GM19467 (cell line): ENCODE data around the gene HIBADH.

ENCODE experiments used
- ATAC-seq: cut with Tn5 transposase; IDR thresholded peaks from one replicate; pipeline ENCODE4 v1.9.1; 2021; ENCODE audit warnings: mild to moderate bottlenecking, moderate library complexity; ENCODE audit not compliant: unreplicated experiment

Gene HIBADH

DNA sequence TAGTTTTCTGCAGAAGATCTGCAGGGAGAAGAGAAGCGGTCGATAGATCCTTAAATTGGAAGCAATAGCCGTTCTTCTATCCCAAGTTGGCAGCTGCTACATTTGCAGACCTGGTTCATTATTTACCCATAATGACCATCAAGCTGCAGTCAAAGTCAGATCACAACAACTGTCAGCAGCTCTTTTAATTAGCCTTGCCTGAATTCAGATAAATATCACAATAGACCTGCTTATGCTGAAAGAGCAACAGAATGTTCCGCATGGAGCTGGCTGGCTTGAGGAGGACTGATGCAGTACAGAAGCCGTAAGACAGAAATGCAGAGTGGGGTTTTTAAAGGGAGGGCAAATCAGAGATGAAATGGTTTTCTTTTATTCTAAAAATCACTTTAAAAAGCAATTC, 109.4 kb downstream of the HIBADH start:
- ATAC-seq: no peak

DNA sequence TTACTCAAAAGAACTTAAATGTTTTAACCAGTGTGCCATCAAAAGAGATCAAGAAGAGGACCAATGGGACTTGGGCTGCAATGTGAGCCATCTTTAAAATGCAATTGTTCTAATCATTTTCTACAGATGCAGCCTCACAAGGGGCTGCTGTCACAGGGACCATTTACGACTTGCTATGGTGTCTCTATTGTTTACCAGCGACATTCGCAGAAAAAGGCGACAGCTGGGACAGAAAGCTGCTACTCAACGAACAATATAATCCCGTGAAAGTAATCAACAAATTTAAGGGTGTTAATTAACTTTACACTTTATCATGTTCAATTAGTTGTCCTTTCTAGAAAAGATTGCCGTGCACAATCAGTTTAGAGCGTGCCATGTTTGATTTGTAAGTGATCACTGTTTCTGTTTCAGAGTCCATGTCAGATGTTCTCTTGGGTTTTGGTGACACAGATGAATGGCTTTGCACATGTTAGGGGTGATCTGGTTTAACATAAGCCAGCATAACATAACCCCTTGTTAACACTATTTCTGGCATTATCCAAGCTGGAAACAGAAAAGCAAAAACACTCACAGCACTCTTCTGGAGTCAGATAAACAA, 110.8 kb downstream of the HIBADH start:
- no peak for ATAC-seq

DNA sequence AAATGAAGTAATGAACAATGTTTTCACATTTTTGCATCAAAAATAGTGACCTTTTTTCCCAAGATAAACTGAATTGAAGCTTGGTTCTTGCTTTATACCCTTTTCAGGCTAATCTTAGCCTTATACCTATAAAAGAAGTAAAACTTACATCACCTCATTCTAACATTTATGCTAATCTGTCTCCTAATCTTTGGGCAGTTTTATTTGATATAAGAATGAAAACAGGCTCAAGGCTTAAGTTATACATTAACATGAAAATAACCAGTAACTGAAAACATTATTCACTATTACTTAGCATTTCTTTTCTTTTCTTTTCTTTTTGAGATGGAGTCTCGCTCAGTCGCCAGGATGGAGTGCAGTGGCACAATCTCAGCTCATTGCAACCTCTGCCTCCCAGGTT, 113.1 kb downstream of the HIBADH start:
- no peak for ATAC-seq

DNA sequence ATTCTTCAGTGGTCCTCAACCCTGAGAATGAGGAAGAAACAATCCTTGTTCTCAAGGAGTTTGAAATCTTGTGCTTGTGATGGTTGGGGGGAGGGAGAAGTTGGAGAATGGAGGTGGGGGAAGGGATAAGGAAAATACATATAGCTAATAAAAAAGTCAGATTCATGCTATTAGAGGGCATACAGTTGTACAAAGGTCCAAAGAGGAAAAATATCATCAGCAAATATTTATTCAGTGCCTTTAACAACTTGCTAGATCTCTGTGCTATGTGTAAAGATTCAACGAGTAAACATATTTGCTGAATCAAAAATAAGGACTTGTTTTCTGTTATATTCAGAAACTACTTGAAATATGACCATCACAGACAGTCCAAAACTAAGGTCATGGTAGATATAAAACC, 114.4 kb downstream of the HIBADH start:
- ATAC-seq: no peak

DNA sequence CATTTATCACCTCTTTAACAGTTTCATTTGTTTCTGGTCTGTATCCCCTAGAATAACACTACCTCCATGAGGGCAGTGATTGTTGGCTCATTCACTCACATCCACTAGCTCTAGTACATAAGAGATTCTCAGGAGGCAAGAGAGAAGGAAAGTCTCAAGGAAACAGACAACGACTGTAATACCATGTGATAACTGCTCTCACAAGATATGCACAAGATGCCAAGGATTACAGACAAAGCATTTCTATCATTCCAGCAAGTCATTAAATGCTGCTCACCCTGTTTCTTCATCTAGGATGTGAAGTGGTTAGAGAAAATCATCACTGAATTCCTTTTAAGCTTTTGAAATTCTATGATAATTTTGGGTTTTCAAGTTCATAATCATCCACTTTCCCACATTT, 115.3 kb downstream of the HIBADH start:
- ATAC-seq: no peak

DNA sequence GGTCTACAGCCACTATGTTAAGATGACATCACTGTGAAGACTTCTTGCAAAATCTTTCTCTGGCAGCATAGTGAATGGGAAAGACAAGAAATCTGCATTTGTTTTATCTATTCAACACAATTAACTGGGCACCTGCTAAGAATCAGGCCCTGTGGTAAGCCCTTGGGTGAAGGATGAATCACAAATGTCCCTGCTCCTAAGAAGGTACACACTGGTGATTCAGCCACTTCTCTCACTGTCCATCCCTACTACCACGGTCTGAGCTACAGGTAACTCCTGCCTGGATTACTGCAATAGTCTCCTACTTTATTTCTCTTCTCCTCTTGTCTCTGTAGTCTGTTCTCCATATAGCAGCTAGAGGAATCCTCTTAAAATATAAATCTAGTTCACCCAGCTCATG, 116.1 kb downstream of the HIBADH start:
- no peak for ATAC-seq

DNA sequence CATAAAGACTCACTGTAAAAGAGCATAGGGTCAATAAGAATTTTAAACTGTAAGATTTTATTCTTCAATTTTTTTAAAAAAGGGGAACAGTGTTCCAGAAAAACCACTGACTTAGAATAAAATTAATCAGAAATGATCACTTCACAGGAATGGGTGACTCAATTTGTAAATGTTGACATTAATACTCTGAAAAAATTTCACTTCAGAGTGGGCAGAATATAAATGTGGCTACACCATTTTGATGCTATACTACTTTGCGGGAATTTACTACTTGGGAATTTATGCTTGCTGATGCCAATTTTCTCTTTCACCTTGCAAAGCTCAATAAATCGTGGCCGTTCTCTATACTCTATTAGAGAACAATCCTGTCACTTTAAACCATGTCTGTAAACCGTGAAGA, 126.9 kb downstream of the HIBADH start:
- no peak for ATAC-seq

DNA sequence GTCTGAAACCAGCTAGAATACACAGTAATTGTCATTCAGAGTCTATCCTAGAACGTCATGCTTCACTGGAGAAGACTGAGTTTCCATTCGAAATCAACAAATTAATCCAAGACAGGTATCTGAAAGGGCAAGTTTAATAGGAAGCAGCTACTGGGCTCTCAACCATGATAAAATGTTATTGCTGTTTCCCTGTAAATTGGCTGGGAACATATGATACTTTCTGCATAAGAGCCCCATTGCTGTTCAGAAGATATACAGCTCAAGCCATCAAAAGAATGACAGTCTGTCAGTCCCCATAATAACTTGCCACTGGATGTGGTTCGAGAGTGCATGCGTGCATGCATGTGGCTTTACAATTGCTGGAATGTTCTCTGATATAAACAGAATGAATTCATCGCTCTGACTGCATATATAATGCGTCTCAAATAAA, 129.0 kb downstream of the HIBADH start:
- ATAC-seq: no peak

DNA sequence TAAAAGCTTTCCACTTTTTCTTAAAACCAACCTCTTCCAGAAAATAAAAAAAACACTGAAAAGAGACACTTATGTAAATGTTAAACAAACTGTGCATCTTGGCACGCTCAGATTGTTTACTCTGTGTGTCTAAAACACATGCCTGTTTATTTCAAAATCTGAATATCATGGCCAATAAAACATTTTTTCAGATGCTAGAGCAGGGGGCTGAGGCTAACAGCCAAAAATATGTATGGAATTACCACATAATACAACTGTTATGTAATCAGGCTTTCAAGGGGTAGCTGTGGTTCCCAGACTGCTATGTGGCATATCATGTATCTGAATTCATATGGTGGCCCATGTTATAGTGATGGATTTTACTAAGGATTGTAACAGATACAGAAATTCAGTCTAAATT, 130.4 kb downstream of the HIBADH start:
- no peak for ATAC-seq

DNA sequence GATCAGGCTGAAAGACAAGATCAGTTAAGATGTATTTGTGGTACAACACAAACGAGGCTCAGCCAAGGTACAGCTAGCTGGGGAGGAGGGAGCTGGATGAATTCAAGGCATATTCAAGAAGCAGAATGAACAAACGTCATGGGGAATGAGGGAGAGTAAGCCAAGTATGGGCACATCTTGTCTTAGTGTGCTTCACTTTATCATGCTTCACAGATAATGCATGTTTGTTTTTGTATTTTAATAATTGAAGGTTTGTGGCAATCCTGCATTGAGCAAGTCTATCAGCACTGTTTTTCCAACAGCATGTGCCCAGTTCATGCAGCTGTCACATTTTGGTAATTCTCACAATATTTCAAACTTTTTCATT, 135.4 kb downstream of the HIBADH start:
- no peak for ATAC-seq

DNA sequence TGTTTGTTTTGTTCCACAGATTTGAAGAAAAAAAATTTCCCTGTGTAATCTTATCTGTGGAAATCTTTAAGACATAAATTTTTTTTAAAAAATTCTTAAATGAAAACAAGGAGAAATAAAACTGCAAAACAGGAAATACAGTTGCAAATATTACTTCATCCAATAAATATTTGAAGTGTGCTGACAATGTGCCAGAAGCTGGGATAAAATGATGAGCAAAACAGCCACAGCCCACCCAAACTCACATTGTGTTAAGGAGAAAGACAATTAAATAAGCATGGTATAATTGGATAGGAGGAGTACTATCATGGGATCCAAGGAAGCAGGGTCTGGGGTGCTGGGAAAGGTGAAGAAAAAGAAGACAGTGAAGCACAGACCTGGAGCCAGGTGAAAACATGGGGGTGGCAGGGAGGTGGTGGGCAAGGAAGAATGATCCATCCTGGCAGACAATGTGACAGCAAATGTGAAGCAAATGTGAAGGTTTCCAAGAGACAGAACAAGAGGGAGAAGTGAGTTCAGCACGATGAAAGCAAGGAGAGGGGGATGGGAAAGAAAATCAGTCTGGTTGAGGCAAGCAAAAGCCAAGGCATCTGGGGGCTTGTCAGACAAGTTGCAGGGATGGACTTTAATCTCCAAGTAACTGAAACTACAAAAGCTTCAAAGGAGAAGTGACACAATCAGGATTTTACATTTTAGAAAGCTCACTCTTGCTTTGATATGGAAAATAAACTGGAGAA, 135.9 kb downstream of the HIBADH start:
- no peak for ATAC-seq

DNA sequence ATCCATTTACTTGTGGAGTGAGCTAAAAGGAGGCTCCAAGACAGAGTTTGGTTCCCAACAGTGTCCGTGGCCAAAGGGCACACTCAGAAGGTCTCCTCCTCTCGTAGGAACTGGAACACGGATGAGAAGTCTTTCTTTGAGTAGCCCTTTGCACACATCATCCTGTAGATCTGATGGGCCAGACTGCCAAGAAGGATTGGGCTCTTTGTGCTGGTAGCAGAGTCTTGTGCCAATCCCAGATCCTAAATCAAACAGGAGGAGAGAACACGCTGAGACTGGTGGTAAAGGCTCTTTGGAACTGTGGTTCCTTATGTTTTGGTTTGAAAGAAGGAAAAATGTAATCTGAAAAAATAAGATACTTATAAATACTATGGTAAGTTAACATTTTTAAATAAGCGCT, 136.6 kb downstream of the HIBADH start:
- ATAC-seq: no peak

DNA sequence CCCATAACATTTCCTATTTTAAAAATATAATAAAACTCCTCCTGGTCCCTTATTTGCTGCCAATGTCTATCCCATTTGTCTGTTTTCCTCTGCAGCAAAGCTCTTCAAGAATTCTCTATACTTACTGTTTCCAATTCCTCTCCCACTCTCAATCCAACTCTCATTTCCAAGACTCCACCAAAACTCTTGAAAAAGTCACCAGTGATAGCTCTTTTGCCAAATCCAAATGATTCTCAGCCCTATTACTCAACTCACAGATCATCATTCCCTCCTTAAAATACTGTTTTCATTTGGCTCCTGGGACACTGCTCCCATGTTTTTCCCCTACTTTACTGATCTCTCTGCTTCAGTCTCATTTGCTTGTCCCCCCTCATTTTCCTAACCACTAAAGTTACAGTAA, 139.4 kb downstream of the HIBADH start:
- no peak for ATAC-seq

DNA sequence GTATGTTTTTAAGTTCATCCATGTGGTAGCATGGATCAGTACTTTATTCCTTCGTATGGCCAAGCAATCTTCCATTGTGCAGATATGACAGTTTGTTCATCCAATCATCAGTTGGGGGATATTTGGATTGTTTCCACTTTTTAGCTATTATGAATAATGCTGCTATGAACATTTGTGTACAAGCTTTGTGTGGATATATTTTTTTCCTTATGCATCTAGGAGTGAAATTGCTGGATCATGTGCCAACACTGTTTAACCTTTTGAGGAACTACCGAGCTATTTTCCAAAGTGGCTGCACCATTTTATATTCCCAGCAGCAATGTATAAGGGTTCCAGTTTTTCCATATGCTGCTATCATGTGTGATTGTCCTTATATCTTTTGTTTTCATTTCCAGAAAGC, 140.1 kb downstream of the HIBADH start:
- ATAC-seq: no peak

DNA sequence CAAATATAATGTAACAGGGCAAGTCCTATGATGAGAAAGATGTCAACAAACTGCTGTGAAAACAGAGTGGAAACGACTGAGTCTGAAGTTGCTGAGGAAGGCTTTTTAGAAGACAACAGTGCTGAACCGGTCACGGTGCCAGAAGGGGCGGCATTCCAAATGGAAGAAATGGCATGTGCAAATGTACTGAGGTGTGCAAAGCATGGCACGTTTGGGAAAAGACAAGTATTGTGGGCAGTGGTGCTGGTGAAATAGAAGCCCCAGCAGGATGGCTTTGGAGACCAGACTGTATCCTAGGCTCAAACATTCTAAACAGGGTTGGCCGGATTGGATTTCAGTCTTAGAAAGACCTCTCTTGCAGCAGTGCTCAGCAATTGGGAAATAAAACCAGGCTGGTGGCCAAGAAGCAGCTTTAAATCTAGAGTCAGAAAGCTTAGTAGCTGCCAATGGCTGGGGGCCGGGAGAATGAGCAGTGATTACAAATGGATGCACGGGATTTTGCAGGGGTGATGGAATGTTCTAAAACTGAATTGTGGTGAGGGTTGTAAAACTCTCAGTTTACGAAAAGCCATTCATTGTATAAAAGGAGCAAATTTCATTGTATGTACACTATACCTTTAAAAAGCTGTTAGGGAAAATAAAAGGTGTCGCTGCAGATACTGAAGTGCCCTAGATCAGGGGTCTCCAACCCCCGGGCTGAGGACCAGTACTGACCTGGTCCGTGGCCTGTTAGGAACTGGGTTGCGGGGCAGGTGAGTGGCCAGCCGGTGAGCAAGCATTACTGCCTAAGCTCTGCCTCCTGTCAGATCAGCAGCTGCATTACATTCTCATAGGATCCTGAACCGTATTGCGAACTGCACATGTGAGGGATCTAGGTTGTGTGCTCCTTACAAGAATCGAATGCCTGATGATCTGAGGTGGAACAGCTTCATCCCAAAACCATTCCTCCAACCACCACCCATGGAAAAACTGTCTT, 141.6 kb downstream of the HIBADH start:
- ATAC-seq: no peak

DNA sequence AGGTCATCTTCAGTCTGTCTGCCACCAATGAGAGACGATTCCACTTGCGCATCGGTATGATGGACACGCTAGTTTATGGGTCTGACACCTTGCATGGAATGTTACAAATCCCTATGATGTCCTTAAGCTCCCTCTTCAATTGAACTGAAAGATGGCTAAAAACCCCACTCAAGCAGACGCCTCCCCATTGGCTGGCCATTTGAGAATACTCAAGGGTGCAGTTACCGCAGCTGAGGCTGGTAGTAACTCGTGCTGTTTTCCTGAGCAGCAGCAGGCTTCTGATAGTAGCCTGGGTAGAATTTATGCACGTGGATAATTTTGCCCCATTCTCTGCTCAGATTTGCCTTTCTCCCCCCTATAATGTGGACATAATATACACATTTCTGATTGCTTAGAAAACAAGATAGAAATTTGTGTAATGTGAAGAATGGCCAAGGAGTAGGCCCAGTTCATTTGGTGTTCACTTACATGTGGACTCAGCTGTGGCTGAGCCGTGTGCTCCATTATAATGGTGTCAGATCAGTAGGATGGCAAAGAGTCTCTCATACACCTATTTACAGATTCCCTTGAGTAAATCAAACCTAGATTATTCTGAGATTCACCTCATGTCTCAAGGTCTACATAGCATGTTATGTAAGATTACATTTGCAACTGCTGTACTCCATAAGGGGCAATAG, 142.8 kb downstream of the HIBADH start:
- ATAC-seq: no peak

DNA sequence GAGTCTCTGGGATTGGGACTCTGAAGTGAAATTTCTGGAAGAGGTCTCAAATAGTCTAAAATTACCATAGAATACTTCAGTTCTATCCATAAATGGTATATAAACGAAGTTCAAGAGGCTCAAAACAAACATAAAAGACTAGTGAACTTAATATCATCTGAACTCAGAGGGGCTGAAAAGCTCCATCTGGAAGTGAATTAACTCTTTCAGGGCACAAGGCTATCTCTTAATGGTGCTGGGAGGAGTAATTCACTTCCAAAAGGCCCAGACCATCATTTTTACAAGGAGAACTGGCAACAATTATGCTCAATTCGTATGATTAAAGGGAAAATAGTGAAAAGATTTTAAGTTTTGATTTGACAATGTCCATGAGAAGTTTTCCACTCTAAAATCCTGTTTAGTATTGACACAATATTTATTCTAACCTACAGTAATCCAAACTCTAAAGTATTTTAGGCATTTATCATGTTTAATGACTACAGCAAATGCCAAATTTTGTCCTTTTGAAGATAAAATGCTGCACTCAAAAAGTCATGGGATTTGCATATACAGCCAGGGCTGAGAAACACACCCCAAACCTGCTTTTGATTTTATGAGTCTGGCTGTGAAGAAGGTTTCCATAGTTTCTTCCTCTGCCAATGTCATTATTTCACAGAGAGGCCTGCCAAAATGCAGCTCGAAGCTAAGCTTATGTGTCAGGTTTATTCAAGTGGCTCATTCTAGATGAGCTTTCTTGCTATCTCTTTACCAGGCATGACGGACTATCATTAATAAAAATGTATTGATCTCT, 143.9 kb downstream of the HIBADH start:
- ATAC-seq: no peak

DNA sequence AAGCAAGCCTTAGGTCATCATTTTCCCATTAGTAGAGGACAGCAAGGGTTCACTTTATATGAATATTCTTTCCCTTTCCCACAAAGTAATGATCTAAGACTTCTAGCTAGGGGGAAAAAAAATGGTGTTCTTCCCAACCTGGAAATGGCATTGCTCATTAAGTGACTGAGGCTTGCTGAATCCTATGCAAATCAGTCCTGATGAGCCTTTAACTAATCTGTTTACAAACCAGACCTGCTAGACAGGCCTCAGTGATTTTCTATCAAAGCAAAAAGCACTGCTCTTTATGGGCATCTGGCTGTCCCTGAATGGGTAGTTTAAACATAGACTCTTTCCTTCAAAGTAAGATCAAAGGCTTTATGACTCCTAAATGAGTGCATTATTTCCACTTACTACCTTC, 146.3 kb downstream of the HIBADH start:
- no peak for ATAC-seq

DNA sequence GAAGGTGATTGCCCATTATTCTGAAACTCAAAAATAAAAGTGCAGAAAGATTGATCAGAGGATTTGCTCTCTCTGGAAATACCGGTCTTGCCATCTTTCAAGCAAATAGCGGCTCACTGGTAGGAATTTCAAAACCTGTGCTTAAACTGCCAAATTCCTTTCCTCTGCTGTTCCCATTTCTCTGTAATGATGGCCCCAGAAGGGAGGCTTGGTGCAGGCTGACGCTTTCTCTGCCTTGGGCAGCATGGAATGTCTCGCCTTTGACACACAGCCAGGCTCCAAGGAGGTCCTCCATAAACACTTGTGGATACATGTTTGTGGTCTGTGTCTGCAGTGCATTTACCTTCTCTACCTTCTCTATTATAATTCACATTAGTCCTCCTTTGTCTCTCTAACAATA, 146.8 kb downstream of the HIBADH start:
- no peak for ATAC-seq

DNA sequence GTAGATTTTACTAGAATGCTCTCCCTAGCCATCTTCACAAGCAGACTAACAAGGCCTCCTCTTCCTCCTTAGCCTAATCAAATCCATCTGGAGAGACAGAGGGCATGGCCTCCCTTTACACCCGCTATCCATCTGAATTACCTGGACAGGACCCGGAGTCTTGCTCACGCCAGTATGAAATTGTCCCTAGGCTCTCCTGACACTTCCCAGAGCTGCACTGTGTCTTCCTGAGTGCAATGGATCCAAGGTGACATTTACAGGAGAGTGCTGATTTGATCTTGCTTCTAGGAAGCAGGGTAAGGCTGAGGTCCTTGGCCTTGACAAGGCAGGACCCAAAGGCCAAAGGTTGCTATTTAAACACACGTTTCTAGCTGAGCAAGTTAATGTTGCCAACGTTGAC, 147.8 kb downstream of the HIBADH start:
- ATAC-seq: no peak
